Measurements from ENCODE around the gene AOPEP.

AOPEP gene

GRCh38 chr9:95116002-95116807 lies 389.7 kb downstream of the AOPEP start:
- no peak for DNase-seq (ENCODE audit: low spot score)

- no peak for DNase-seq (ENCODE audit: low spot score)
Observed at GRCh38 chr9:95116808-95117204, 390.3 kb downstream of the AOPEP start.

- no peak for DNase-seq (ENCODE audit: low spot score)
Observed at GRCh38 chr9:95118596-95118995, 392.1 kb downstream of the AOPEP start.

DNA sequence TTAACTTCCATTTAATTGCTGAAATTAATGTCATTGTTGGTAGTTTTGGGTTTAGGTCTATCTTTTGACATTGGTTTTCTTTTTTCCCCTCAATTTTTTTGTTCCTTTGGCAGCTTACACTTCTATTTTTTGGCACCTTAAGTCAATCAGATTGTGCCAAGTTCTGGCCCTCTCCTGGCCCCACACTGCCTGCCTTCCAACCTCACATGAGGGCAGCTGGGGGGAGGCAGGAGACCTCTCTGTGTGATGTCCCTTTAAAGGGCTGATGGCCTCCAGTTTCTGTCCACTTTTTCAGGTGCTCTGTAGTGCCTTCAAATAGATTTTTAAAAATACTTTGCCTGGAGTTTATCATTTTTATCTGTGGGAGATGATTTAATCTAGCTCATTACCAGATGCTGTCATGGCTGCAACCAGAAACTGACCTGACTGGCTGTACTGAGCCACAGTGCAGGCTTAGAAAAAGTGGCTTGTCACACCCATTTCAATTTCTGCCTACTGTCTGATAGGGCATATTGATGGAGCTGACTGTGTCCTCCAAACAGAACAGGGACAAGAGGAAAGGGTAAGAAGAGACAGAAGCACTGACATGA lies 394.4 kb downstream of the AOPEP start:
- DNase-seq (ENCODE audit: low spot score), result no peak

DNA sequence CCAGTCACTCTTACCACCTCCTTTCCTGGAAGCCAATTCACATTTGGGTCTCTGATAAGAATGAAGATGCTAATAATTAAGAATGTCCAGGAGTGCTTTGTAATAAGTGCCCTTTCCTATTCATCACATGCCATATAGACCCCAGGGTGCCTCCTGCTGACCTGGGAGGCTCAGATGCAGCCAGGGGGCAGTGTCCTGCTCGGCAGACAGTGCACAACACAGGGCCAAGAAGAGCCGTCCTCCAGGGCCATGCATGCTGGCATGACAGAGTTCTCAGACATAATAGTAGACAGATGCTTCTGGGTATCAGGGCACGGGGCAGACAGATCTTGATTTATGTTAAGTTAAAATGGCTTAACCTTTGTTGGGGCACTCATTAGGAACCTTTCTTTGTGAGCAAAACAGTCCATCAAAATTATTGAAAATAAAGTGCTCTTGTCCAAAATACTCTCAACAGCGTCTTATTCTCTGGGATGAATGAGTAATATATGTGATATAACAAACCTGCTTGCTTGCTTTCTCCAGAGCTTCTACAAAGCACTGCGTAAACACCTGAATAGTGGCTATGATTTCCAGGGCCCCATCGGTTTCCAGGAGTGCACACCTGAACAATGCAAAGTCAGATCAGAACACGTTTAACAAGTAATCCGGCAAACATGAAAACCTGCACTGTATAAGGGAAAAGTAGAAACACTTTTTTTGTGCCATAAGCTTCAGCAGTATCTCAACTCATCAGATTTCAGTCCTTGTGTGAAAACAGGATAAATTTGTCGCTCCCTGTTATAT lies 398.3 kb downstream of the AOPEP start:
- no peak for DNase-seq (ENCODE audit: low spot score)

DNA sequence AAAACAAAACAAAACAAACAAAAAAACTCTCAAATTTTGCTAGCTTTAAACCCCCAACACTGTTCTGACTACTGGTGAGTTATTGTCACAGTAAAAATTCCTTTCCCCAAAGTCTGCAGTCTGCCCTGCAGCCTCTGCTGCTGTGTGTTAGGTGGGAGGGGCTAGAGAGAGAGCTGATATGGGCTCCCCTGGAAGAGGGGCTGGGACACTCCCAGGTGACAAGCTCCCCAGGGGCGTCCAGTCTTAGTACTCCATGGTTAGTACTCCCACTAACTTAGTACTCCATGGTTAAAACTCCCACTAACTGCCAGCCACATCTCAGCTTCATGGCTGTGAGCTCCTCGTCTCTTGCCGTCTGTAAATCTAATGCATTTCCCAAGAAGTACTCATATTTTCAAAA lies 399.2 kb downstream of the AOPEP start:
- no peak for DNase-seq (ENCODE audit: low spot score)

DNA sequence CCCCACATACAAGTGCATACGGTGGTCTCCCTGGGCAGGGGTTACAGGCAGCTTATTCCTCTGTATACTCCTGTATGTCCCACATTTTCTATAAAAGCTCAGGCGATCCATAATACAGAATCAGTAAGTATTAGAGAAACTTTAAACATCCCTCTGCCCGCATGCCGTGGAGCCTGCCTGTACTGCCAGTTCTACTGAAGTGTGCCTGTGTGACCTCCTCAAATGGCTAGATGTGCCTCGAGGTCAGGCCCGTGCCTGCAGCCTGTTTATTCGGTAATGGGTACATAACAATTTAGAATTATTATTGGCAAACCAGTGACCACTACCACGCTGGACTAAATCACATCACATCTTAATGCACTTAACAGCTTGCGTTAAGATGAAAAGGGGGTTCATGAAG lies 400.2 kb downstream of the AOPEP start:
- no peak for DNase-seq (ENCODE audit: low spot score)

GRCh38 chr9:95127249-95128176 lies 401.0 kb downstream of the AOPEP start:
- DNase-seq (ENCODE audit: low spot score), result peak; percentile 88

- DNase-seq (ENCODE audit: low spot score), result no peak
Observed at GRCh38 chr9:95128177-95128524, 401.7 kb downstream of the AOPEP start.

DNA sequence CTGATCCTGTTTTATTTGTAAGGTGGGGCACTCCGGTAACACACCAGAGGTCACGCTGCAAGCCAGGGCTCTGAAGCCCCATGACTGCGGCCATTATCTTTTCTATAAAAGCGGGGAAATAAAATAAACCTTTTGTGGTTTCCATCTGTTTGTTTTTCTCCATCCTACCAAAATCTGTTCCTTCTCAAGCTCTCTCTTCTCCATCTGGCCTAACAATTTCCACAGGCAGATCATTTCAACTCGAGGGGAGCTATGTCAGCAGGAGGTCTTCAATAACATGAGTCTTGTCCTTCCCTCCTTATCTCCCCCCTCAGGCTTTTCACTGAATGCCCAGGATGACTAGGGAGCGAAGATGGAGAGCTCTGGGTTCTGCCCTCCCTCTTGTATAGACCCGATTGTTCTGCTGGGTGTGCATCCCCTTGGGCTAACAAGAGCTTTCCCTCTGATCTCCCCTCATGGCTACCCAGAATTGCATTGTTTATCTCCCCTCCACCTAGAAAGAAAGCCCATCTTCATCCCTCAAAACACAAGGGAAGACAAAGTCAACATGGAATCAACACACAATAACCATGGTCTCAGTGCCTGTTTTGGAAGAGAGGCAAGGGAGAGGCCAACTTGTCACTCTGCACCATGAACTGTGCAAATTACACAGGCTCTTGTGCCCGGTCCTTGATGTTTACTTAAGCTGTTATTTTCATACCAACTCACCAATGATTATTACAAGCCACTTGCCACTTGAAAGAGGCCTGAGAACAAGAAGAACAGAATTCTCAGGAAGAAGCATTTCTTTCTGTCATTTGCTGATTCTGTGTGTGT lies 403.2 kb downstream of the AOPEP start:
- no peak for DNase-seq (ENCODE audit: low spot score)

DNA sequence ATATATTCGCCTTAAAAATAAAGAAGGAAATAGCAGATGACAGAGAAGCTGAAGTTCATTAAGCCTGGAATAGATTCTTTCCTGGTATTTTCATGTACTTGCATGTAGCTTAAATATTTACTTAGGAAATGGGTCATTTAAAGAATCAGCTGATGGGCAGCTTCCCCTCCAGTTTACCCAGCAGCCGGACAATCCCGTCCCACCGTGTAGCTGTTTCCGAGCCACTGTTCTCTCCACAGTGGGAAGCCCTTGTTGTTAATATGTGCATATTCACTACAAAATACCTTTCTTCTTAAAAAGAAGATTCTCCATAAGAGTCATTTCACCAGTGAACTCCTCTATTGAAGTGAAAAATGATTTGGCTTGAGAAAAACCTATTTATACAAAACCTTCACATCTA lies 404.0 kb downstream of the AOPEP start:
- no peak for DNase-seq (ENCODE audit: low spot score)

DNA sequence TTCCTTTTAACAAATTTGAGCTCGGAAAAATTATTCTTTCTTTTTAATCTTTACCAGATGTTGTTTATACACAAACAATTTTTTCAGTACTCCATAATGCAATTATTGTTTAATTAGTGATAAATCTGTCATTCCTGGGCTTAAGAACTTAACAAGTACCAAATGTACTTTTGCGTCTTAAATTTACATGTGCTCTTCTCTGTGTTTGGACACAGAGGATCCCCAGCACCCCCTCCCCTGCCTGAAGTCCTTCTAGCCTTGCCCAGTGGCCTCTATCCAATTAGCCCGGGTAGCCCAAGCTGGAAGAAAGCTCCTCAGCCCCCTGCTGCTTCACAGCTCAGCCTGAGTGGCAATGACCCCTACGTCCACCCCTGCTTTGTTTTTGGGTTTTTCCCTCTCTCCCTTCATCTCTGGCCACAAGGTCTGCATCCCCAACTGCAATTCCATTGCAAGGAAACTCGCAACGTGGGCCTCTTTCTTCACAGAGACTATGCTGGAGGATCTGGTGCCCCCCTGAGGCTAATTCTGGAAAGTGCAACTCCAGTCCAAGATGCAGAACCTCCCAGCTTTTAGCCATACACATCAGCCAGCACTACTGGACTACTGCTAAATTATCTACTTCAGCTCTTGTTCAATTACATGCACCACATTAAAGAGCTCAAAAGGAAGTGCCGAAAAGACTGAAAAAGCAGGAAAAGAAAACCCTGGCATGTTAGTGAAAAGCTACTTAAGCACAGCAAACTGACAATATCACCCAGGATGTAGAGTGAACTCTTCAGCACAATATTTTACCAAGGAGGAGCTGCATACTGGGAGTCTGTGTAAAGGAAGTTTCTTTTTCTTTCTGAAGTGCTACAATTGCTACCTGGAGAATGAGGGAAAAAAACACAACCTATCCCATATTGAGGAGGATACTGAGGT lies 404.8 kb downstream of the AOPEP start:
- DNase-seq (ENCODE audit: low spot score), result peak; percentile 68

- DNase-seq (ENCODE audit: low spot score), result no peak
Observed at GRCh38 chr9:95132366-95133324, 406.1 kb downstream of the AOPEP start.

DNA sequence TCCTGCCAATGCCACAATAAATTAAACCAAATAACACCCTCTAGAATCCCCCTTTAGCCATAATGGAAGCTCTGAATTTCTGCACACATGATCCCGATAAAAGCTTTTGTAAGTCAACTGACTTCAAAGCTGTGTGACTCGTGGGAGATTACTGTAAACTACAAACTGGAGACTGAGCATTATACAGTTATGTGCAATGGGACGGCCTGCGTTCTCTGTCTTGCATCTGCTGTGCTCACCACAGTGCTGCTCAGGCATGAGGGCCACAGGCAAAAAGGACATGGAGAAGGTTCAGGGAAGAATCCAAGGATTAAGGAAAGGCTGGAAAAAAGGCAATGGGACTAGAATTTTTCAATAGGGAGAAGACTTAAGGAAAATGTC lies 406.8 kb downstream of the AOPEP start:
- no peak for DNase-seq (ENCODE audit: low spot score)

DNA sequence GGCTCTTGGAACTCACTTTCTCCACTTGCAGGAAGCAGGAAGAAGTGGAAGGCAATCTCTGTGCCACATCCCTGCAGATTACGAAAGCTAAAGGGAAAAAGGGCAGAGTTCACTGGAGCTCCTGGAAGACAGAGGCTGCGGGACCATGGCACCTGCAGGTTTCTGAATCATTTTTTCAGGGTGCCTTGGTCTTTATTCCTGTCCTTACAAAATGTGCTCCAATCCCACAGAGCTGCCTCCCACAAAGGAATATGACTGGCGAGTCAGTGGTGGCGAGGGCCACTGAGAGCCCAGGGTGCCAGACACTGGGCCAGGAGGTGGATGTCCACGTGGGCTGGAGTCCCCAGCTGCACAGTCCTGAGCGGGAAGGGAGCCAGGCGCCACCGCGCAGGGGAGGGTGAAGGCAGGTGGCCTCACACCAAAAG lies 408.0 kb downstream of the AOPEP start:
- no peak for DNase-seq (ENCODE audit: low spot score)

GRCh38 chr9:95135756-95136155 lies 409.3 kb downstream of the AOPEP start:
- DNase-seq (ENCODE audit: low spot score), result no peak

All from putamen (tissue), 1 donor.